ENCODE measurements around the gene MED27.

Gene MED27

DNA sequence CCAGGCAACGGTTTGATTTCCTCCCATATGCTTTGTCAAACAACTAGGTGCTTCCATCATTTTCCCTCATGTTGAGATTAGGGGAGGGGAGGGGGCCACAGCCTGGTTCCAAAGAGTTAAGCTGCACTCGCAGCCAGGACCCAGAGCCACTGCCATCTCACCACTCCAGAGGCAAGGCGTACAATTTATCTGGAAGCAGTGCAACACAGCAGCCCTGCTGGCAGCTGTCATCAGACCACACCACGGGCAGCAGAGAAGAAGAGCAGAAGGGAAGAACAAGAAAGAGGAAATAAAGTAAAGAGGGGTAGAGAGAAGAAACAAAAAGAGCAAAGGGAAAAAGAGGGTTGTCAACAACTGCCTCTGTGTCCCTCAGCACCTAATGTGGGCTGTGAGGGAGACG, 38.9 kb downstream of the MED27 start:
- DNase-seq, result no peak

DNA sequence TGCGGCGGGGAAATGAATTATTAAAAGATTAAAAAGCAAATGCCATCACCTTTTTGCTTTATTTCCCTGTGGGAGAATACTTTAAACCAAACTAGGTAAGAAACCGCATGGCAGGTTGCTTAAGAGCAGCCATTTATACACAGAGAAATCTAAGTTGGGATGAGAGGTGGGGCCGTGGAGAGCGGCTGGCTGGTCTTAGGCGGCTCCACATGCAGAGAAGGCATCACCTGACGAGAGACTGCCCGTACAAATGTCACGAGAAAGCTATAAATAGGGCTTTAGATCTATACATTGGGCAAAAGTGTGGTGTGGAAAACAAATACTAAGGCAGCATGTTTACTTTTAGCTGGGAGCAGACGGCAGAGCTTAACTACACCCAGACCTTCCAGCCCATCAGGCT, 39.4 kb downstream of the MED27 start:
- no peak for DNase-seq

DNA sequence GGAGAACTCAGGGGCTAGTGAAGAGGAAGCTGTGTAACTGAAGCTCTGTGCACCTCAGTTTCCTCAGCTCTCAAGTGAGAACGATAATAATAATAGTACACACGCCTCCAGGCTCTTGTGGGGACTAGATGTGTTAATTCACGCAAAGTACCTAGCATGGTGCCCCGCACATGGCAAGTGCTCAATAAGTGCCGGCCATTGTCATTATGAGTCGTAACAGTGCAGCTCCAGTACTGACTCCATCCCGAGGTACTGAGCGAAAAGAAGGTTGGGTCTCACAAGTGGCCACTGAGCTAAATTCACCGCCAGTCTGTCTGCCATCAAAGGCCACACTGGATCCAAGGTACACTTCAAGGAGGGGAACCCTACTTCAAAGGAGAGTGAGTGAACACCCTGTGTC, 40.4 kb downstream of the MED27 start:
- no peak for DNase-seq

DNA sequence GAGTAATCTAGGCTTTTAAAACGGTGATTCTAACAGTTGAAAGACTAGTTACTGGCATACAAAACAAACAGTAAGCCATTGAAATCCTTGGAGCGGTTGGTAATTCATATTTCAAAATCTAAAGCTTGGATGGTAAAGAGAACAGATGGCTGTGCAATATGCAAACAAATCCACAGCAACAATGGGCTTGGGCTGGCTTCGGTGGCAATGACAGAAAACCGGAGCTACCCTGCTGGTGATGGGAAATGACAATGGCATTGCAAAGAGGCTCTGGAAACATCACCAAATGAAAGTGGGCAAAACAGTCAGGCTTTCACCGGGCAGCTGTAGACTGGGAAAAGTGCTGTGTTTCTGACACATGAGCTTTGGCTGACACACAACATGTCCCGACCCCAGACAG, 42.2 kb downstream of the MED27 start:
- DNase-seq, result no peak

DNA sequence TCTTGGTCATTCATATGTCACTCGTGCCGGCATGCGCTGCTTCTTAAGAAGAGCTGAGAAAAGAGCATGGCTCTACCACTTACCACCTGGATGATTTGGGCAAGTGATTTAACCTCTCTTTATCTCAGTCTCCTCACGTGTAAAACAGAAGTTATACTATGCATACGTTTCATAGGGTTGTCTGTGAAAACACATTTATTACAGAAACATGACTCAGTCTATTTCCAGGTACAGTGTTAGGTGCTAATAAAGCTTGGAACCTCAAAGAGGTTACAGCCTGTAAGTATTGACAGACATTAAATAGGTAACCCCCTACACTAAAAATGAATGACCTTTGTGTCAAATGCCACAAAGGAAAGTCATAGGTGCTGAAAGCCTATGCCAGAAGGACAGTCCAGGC, 43.1 kb downstream of the MED27 start:
- DNase-seq, result no peak

DNA sequence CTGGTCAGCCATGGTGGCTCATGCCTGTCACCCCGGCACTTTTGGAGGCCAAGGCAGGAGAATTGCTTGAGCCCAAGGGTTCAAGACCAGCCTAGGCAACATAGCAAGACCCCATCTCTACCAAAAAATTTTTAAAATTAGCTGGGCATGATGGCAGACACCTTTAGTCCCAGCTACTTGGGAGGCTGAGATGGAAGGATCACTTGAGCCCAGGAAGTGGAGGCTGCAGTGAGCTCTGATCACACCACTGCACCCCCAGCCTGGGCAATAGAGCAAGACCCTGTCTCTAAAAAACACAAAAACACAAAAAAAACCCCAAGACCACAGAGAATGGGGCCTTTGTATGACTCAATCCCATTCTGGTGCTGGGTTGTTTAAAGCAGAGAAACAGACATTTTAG, 44.0 kb downstream of the MED27 start:
- no peak for DNase-seq

DNA sequence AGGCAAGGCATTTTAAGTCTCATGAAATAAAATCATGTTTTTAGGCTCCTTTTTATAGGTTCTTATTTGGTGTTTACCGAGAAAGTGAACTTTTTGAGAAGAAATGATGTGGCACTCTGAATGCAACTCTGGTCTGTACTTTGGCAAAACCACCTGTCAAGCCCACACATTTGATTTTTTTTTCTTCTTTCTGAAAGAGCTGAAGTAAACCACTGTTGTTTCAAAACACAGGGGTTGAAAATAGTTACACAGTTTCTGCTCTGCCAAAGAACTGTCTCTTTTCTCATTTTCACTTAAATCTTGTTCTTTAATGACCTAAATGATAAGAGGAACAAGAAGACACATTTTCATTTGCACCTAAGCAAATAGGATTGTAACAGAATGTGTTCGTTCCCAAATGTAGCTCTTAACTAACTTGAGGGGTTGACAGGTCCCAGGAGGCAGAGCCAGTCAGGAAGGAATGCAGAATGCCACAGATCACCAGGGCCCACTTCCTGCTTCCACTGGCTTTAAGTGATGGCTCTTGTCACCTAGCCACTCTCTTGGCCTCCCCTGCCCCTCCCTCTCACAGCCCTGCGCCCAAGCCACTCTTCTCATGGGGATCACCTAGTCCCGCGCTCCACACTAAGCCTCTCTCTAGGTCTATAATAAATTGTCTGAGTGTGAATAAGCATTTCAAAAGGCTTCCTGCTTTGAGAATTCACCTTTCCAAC, 47.3 kb downstream of the MED27 start:
- DNase-seq, result no peak

DNA sequence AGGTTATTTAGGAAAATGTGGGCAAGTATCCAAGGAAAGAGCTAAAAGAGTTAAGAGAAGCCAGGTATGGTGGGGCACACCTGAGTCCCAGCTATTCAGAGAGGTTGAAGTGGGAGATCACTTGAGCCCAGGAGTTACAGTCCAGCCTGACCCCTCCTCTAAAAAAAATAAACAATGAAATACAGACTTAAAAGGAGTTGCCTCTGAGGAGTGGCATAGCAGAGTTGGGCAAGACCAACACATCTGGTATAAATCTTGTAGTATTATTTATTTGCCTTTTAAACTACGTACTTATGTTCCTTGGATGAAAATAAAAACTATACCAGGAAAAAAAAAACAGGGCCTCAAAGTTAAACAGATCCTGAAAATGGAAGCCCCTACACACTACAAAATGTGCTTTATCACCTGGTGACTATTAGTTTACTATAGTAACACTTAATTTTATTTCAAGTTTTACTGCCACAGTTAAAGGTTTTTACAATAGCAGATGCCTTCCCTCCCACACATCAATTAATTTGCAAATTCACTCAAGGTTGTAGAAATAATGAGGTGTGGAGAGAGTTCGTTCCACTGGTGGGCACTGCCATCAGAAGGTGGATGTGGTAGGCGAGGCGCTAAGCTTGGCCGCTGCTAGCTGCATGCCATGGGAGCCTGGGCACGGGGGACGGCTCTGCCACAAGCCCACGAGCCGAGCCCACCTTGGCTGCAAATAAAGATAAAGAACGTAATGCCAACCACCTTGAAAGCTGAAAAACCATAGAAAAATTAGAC, 48.0 kb downstream of the MED27 start:
- no peak for DNase-seq

DNA sequence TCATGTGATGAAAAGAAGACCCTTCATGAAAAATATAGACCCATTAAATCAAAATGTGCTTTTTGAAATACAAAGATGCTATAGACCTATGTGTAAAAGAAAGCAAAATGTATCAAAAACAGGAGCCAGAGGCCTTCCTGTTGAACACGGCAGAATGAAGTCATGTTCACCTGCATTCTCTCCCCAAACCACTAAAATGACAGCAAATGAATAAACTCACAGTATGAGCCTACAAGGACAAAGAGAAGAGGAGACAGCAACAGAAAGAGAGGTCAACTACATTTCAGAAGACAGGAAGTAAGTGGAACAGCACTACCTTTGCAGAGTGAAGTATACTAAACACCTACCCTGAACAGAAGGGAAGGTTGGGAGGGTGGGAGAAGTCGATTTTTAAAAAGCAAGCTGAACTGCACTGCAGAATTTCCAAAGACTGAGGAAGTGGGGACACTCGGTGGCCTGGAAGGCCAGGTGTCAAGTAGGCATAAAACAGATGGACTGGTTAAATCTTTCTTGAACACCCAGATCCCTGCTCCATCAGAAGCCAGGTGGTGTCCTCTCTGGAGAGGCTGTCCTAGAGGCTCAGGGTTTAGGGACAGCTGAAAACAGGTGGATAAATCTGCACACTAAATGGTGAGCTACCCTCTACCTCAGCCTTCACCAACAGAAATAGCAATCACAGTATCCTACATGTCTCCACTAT, 48.9 kb downstream of the MED27 start:
- no peak for DNase-seq

DNA sequence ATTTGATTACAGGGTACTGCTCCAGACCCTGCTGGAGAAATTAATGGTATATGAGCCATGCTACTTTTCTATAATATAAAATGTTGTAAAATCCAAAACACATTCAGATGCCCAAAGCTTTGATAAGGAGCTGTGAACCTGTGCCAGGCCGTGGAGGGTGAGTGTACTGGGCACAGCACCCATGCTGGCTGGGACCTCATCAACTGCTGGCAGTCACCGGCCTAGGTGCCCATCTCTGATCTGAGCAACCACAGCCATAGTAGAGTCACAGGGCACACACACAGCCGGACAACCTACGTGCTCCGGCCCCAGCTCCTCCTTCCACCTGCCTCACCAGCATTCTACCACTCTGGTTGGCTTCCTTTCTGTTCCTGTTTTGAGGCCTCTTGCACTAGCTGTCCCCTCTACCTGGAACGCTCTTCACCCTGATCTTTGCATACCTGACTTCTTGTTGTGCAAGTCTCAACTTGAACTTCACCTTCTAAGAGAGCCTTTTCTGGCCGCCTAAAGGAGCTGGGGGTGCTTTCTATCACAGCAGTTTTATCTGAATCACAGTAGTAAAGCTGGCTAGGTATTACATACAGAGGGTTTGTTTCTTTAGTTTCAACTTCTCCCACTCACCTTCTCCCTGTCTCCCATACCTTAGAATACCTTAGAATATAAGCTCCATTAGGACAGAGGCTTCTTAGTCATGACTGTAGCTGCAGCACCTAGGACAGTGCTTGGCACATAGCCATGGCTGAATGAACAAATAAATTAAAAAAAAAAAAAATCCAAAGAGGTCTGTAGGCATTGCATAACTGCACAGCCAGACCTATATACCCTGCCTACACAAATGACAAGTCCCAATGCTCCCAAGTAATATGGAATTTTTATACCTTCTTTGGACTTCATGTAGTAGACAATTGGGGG, 51.7 kb downstream of the MED27 start:
- no peak for DNase-seq

DNA sequence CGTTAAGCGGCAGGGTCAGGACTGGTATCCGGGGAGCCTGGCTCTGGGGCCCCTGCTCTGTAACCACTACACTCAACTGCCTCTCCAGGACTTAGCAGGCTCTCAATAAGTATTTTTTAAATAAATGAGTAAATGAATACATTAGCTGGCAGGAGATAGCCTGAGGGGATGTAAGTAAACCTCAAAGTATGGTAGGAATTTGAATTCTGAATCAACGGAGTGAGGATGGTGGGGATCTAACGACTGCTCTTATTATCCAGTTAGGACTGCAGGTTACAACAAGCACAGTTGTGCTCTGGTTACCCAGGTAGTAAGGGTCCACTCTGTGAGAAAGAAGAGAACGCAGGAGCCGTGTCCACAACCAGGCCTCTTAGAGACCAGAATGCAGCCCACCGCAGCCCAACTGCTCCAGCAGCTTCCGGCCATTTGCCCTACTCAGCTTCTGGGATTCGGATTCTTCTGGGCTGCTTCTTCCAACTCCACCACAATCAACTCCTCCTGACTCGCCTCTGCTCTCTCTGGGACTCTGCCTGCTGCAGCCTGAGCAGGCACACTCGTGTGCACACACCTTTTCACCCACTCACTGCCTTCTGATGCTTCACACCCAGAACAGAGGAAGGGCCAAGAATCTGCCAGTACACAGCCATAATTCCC, 52.6 kb downstream of the MED27 start:
- DNase-seq, result no peak

DNA sequence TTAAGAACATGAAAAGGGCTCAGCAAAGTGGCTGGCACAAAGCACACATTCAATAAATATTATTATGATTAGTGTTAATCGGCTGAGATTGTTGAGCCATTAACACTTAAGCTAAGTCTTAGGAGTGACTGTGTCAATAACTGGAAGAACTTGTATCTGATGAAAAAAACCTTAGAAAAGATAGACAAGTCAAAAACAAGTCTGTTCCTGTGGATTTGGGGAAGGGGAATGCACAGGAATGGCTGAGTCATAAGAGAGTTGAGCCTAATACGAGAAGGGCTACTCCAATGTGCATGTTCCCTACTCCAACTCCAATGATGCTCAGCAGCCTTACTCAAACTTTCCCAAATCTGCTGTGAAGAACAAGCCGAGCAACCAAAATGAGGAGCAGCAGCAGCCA, 53.9 kb downstream of the MED27 start:
- no peak for DNase-seq

DNA sequence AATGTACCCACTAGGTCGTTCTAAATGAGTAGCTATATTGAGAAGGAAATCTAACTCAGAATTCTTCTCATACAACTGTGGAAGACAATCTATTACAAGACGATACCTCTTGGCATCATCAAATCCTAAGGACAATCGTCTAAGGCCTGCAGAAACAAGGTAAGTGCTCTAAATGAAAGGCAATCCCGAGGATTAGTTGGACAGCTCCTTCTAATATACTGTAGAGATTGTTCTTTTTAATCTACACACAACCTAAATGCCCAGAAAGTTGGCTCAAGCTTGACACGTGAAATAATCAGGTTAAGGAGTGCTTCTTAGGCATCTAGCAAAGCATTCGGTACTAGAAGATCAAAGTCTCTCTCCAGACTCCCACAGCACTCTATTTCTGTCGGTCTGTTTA, 55.1 kb downstream of the MED27 start:
- DNase-seq, result no peak

DNA sequence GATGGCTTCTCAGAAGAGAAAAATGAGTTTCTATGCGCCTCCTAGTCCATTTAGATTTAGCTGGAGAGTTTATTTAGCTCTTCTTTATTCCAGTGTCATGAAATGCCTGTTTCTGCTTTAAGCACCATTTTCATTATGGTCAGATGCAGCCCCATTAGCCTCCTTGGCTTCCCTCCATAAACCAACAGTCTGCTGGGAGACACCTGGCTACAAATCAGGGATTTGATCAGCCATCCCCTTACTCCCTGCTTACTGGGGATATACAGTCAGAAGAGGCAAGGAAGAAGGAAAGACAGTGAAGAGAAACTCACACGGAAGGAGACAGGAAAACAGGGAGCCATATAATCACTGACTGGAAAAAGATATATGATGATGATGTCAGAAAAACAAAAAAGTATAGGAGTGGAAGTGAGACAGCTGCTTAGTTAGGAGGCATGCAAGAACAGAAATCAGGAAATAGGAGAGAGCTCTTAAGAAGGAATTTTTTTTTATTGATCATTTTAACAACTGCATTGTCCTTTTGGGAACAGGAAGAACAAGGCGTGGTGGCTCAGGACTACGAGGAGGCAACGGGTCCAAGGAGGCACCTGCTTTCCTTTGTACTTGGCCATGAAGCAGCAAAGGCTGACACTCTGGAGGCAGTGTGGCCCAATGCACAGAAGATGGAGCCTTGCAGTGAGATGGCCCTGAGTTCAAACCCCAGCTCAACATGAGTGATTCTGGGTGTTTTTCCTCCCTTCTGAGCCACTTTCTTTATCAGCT, 56.1 kb downstream of the MED27 start:
- DNase-seq, result no peak

DNA sequence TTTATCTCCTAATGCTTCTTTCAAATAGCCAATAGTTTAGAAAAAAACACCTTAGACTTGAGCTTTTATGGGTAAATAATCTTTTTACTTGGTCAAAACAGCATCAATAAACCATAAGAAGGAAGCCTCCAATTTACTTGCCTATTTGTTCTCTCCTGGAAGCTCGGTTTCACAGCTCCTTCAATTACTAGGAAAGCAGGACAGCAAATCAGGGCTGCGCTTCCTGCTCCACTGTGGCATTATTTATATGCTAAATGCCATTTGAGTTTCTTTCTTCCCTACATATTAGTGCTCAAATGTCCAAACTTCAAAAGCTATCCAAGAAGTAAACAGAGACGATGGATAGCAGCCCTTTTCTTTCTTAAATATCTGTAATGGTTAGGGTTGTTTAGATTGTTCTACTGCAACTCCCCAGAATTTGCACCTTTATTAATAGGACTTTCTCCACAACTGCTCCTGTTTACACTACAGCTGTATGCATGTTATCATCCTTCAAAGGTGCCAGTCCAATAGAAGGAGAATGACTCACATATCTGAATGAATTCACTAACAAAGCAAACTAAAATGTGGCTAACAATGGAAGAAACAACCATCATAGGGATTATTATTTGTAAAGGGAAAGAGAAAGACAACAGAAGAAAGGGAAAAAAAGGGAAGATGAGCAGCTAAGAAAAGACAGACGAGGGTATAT, 58.7 kb downstream of the MED27 start:
- DNase-seq, result no peak

DNA sequence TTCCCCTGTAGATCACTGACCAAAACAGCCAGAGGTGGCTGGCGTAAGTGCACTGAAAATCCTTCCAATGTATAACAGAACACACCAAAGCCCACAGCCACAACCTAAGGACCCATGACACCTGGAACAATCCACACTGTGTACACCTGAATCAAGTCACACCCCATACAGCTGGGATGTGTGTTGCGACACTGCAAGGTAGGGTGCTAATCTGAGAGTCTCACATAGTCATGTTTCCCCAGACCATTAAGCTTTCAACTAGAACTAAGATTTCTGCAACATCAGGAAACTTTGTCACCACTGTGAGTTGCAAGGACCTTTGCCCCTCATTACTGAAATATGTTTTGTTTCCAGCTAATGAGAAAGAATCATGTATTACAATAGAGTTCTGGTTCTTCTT, 59.4 kb downstream of the MED27 start:
- no peak for DNase-seq

DNA sequence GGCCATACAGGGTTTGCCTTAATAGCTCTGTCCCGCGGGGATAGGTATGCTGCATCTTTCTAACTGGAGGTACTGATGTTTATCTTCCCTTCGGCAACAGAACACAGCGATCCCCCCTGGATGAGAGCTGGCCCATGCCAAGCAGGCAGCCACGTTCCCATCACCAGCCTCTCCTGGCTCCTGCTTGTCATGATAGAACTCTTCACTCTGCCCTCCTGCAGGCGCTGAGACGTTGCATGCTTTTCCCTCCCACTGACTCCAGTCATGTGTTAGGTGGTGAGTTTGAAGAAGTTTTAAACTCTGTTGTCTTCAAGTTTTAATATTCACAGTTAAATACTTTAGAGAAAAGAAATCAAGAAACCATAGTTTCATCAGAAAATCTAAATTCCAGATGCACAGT, 60.0 kb downstream of the MED27 start:
- DNase-seq, result no peak

DNA sequence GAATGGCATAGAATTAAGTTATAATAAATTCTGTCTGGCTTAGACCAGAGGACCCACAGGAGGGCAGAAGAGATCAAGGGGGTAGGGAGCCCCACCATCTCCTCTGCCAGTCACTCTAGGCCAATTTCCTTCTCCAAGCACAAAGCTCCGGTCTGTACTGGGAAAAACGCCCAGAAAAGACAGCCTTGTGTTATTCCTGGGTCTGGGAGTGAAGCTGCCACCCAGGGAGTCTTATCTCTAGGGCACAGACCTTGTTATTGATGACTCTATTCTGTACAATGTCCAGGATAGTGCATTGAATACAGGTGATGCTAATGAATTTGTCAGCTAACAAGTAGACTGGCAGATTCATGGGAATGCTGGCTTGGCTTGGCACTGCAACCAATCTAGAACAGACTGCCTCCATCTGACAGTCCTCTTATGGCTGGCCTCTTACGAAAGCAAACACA, 60.7 kb downstream of the MED27 start:
- DNase-seq, result no peak

DNA sequence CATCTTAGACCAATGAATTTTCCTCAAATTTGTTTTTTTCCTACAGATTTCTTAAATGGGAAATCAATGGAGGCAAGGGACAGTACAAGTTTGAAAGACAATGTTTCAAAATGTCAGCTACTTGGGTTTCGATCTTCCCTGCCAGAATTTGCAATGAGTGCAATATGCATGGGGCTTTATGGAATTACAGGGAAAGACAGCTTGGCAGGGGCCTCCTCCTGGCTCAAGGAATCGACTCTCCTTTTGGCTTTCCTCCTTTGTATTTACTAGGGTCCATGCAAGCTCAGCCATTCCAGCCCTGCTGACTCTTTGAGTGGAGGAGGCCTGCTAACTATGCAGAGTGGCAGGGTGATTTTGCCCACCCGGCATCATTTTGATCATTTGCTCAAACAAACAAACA, 63.2 kb downstream of the MED27 start:
- DNase-seq, result no peak

DNA sequence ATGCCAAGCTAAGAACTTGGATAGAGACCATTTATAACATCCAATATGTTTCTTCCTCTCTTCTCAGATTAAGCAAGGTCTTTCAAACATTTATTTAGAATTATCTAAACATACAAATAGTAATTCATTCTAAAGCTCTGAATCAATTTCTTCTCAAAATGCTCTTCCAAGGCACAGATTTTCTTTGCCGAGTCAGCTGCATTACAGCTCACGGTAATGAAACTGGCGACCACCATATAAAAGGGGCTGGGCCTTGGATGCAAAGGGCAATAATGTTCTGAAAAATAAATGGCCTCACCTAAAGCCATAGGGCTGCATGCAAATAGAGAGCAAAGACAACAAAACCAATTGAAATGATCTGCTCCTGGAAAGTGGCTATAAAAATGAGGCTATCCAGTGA, 63.8 kb downstream of the MED27 start:
- DNase-seq, result no peak

DNA sequence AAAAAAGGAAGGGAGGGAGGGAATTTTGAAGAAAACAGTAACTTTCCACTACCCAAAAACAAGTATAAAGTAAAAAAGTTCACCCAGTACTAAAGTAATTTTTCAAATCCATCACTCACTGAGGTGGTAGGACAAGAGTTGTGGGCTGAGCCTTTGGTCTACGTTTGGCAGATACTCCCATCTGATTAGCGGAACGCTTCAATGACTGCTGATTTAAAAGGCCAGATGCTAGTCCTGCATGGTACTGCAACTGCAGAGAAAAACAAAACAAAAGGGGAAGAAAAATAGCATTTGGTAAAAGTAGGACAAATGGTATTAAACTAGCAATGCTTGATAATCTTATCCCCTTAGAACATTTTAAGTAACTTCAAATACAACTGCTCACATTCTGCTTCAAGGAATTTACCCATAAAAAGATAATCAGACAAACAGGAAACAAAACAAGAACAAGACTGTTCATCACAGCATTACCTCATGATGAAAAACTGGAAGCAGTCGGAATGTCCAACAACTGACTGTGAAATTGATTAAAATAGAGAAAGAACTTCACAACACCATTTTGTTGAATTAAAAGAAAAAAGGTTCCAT, 65.4 kb downstream of the MED27 start:
- no peak for DNase-seq

Measured in CD4-positive, alpha-beta T cell treated with Interleukin-15 for 1 hour (primary cell).